GM21619 (cell line): Measurements from ENCODE around the gene KIAA1328.

Source experiments
- ATAC-seq: cut with Tn5 transposase; IDR thresholded peaks from one replicate; pipeline ENCODE4 v1.9.1; 2021; ENCODE audit not compliant: unreplicated experiment

KIAA1328 gene

GRCh38 chr18:37272841-37273240 lies 443.9 kb downstream of the KIAA1328 start:
- no peak for ATAC-seq

- ATAC-seq: no peak
These were observed 445.6 kb downstream of the KIAA1328 start for GRCh38 chr18:37274309-37275236.

GRCh38 chr18:37275237-37275741 lies 446.4 kb downstream of the KIAA1328 start:
- ATAC-seq: no peak

- no peak for ATAC-seq
These were observed 447.4 kb downstream of the KIAA1328 start for GRCh38 chr18:37276111-37276890.

GRCh38 chr18:37277804-37278203 lies 448.9 kb downstream of the KIAA1328 start:
- ATAC-seq: no peak
